AG10803 (cell line): Measurements from ENCODE around the gene ITLN1.
"Not testable (repeated sequence)": the region's sequence is repeated elsewhere in the genome, so short reads cannot be mapped to it uniquely, and the experiment has no call there.

Experiments
- DNase-seq: peaks from one replicate; pipeline ENCODE4 v3.0.0; 2010; ENCODE audit warnings: low read depth
- H3K4me3 ChIP-seq: 2 replicates; pipeline ENCODE4 v1.5.1; 2011; ENCODE audit warnings: mild to moderate bottlenecking, low read length, control low read depth
- TF ChIP-seq, protein P1 (sequence below): conservative IDR thresholded peaks from 2 replicates; pipeline ENCODE4 v1.5.1; 2011; ENCODE audit warnings: mild to moderate bottlenecking, low read length, control low read depth, inconsistent platforms

The ITLN1 gene

GRCh38 chr1:160885042-160885441 is at the start of gene ITLN1:
Gene ITLN1, minus strand, starts transcription at chr1:160885180. Its CDS starts 303 bp downstream, at chr1:160884877.
- TF ChIP-seq, protein P1, sequence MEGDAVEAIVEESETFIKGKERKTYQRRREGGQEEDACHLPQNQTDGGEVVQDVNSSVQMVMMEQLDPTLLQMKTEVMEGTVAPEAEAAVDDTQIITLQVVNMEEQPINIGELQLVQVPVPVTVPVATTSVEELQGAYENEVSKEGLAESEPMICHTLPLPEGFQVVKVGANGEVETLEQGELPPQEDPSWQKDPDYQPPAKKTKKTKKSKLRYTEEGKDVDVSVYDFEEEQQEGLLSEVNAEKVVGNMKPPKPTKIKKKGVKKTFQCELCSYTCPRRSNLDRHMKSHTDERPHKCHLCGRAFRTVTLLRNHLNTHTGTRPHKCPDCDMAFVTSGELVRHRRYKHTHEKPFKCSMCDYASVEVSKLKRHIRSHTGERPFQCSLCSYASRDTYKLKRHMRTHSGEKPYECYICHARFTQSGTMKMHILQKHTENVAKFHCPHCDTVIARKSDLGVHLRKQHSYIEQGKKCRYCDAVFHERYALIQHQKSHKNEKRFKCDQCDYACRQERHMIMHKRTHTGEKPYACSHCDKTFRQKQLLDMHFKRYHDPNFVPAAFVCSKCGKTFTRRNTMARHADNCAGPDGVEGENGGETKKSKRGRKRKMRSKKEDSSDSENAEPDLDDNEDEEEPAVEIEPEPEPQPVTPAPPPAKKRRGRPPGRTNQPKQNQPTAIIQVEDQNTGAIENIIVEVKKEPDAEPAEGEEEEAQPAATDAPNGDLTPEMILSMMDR = no peak
- no peak for DNase-seq
- H3K4me3 ChIP-seq = no peak within 1 kb of the TSS

GRCh38 chr1:160933305-160933704 is 48.3 kb upstream of the ITLN1 start:
- not testable (repeated sequence) for DNase-seq, H3K4me3 ChIP-seq

DNA sequence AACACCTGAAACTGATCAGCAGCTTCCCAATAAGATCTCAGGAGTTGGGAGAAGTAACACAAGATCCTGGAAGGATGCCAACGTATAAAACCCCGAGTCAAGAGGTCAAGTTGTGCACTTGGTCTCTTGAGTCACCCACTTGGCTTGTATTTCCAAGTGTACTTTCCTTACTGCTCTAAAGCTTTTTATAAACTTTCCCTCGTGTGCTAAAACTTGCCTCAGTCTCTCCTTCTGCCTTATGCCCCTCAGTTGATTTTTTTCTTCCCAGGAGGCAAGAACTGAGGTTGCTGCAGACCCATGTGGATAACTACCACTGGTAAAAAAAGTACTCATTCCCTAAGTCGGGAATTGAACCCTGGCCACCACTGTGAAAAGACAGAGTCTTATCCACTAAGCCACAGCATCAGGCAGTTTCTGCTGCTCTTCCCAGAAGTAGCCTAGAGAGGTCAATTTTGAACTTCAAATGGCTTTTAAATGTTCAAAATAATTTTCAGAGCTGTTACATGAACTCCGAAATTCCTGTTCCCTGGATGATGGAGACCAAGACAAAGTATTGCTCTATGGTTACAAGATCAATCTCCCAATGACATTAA is 40.8 kb upstream of the ITLN1 start:
- TF ChIP-seq, protein P1 = no peak
- H3K4me3 ChIP-seq = no peak overlapping the region
- no peak for DNase-seq

GRCh38 chr1:160924791-160925651 is 40.0 kb upstream of the ITLN1 start:
- TF ChIP-seq, protein P1 = no peak
- no peak overlapping the region for H3K4me3 ChIP-seq
- no peak for DNase-seq

GRCh38 chr1:160916666-160917065 is 31.7 kb upstream of the ITLN1 start:
- DNase-seq = no peak
- TF ChIP-seq, protein P1 = no peak
- no peak overlapping the region for H3K4me3 ChIP-seq

- not testable (repeated sequence) for H3K4me3 ChIP-seq, DNase-seq
Measured at GRCh38 chr1:160913229-160913628, 28.2 kb upstream of the ITLN1 start.

GRCh38 chr1:160911925-160912324 is 26.9 kb upstream of the ITLN1 start:
- TF ChIP-seq, protein P1 = no peak
- DNase-seq = no peak
- H3K4me3 ChIP-seq = no peak overlapping the region

- H3K4me3 ChIP-seq = no peak overlapping the region
- TF ChIP-seq, protein P1 = no peak
- DNase-seq = no peak
Measured at GRCh38 chr1:160911441-160911840, 26.5 kb upstream of the ITLN1 start.
